Measurements from ENCODE around the gene KIF19. TPM values are rescaled to one million over a fixed set of nuclear protein-coding genes. Genes with fewer than 3 reads are reported as not detected.
"Not testable (repeated sequence)": the region's sequence is repeated elsewhere in the genome, so short reads cannot be mapped to it uniquely, and the experiment has no call there.

The KIF19 gene, protein sequence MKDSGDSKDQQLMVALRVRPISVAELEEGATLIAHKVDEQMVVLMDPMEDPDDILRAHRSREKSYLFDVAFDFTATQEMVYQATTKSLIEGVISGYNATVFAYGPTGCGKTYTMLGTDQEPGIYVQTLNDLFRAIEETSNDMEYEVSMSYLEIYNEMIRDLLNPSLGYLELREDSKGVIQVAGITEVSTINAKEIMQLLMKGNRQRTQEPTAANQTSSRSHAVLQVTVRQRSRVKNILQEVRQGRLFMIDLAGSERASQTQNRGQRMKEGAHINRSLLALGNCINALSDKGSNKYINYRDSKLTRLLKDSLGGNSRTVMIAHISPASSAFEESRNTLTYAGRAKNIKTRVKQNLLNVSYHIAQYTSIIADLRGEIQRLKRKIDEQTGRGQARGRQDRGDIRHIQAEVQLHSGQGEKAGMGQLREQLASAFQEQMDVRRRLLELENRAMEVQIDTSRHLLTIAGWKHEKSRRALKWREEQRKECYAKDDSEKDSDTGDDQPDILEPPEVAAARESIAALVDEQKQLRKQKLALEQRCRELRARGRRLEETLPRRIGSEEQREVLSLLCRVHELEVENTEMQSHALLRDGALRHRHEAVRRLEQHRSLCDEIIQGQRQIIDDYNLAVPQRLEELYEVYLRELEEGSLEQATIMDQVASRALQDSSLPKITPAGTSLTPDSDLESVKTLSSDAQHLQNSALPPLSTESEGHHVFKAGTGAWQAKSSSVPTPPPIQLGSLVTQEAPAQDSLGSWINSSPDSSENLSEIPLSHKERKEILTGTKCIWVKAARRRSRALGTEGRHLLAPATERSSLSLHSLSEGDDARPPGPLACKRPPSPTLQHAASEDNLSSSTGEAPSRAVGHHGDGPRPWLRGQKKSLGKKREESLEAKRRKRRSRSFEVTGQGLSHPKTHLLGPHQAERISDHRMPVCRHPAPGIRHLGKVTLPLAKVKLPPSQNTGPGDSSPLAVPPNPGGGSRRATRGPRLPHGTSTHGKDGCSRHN
- total RNA-seq, result 0.16 TPM
- long read RNA-seq, partial matches to known transcripts, result 0 of 1 reads
- long read RNA-seq, other reads (novel, unspliced or antisense), result 0 of 1 reads

DNA sequence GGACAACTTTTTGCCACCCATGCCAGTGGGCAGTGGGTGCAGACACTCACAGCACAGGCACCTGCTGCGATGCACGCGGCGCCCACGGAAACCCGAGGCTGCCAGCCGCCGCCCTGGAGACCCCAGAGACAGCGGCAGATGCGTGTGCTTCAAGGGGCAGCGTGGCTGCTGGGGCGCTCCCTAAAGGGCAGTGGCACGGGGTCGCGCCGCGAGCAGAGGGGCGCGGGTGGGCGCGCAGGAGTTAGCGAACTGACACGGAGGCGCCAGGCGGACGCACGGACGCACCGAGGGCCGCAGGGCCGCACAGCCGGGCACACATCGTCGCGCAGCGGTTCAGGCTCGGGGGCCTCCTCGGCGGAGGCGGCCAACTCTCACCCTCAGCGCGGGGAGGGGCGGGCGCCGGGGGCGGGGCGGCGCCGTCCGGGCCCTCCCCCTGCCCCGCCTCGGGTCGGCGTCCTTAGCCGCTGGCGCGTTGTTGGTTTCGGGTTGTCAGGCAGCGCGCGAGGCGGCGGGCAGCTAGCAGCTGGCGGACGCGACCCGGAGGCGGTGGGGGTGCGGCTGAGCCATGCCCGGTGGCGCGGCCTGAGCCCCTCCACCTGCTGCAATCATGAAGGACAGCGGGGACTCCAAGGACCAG lies at the start of gene KIF19:
TSS of gene KIF19 (plus strand) at position 484 of the 637 bp plus-strand sequence. CDS start at position 608, 124 bp downstream.
- peak; percentile 80 for ATAC-seq
- intact Hi-C loops (cut with DNase I), result no loop called here
- peak; percentile 77 for DNase-seq (ENCODE audit: missing footprints)

DNA sequence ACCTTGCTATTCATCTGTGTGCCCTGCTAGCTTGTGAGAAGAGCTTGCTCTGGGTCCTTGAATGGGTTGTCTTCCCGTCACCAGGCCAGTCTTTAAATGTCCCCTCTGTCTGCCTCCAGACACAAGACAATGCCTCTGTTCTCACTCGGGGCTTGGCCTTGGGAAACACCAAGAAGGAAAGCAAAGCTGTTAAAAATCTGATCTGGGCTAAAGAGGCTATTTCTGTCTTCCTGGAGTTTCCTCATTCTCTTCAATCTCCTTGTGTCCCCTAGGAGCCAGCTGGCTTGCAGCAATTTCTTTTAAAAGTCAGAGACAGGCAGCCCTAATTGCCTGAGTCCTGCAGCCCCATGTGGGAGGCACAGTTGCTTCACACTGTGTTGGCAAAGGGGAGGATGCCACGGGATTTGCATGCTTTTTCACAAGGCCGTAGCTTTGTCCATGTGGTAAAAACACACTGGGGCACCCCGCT lies 49.5 kb upstream of the KIF19 start:
- intact Hi-C loops (cut with DNase I), result no loop called here
- ATAC-seq, result peak; percentile 66
- DNase-seq (ENCODE audit: missing footprints), result no peak

DNA sequence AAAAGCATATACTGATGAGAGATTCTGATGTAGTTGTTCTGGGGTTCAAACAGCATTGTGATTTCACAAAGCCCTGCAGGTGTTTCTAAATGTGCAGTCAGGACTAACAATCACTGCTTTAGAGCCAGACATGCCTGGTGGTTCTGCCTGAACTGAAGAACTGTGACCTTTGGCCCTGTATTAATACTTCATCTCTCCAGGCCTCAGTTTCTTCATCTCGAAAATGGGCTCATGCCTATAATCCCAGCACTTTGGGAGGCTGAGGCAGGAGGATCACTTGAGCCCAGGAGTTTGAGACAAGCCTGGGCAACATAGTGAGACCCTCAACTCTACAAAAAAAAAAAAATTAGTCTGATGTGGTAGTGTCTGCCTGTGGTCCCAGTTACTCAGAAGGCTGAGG lies 48.1 kb upstream of the KIF19 start:
- DNase-seq (ENCODE audit: missing footprints) (no peak), ATAC-seq (no peak)
- intact Hi-C loops (cut with DNase I), result no loop called here

DNA sequence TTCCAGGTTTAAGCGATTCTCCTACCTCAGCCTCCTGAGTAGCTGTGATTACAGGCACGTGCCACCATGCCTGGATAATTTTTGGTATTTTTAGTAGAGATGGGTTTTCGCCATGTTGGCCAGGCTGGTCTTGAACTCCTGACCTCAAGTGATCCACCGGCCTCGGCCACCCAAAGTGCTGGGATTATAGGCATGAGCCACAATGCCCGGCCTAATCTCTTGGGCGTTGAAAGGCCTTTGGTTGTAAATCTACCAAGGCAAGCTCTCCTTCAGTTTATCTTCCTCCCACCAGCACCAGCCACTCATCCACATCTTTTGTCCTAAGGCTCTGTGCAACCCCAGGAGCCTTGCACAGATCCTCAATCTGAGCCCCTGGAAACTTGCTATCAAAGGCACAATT lies 46.4 kb upstream of the KIF19 start:
- ATAC-seq; intact Hi-C loops (cut with DNase I): not testable (repeated sequence)
- DNase-seq (ENCODE audit: missing footprints), result peak; percentile 56

DNA sequence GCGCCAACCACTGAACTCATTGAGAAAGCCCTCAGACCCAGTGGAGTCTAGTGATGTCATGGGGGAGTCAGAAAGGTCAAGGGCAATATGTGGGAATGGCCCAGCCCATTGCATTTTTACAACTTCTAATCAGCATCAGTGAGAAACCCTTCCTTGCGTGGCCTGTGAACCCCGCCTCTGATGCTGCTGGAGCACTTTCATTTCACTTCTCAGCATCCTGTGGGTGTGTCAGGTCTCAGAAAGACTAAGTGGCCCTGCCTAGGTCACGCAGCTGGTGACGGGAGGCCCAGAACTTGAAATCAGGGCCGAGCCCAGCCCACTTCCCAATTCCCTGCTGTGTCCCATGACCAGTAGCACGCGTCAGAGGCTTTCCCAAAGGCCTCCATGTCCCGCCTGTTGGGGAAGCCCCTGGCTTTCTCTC lies 45.9 kb upstream of the KIF19 start:
- ATAC-seq (no peak), DNase-seq (ENCODE audit: missing footprints) (peak; percentile 60)
- intact Hi-C loops (cut with DNase I), result no loop called here

DNA sequence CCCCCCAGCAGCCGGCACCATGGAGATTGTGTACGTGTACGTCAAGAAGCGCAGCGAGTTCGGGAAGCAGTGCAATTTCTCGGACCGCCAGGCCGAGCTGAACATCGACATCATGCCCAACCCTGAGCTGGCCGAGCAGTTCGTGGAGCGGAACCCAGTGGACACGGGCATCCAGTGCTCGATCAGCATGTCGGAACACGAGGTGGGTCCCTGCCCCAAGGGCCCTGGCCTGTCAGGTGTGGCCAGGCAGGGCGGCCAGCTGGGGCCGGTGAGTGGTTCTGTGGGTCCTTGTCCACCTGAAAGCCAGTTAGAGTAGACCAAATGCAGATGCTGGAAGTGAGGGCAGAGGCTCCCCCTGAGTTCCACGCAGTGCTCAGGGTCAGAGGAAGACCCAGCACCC lies 44.2 kb upstream of the KIF19 start:
- DNase-seq (ENCODE audit: missing footprints) (peak; percentile 58), ATAC-seq (no peak)
- intact Hi-C loops (cut with DNase I), result no loop called here

DNA sequence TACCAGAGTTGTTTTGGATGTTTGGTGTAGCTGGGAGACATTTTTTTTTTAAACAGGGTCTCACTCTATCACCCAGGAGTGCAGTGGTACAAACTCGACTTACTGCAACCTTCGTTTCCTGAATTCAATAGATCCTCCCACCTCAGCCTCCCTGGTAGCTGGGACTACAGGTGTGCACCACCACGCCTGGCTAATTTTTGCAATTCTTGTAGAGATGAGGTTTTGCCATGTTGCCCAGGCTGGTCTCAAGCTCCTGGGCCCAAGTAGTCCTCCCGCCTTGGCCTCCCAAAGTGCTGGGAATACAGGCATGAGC lies 43.8 kb upstream of the KIF19 start:
- ATAC-seq; intact Hi-C loops (cut with DNase I); DNase-seq (ENCODE audit: missing footprints): not testable (repeated sequence)

DNA sequence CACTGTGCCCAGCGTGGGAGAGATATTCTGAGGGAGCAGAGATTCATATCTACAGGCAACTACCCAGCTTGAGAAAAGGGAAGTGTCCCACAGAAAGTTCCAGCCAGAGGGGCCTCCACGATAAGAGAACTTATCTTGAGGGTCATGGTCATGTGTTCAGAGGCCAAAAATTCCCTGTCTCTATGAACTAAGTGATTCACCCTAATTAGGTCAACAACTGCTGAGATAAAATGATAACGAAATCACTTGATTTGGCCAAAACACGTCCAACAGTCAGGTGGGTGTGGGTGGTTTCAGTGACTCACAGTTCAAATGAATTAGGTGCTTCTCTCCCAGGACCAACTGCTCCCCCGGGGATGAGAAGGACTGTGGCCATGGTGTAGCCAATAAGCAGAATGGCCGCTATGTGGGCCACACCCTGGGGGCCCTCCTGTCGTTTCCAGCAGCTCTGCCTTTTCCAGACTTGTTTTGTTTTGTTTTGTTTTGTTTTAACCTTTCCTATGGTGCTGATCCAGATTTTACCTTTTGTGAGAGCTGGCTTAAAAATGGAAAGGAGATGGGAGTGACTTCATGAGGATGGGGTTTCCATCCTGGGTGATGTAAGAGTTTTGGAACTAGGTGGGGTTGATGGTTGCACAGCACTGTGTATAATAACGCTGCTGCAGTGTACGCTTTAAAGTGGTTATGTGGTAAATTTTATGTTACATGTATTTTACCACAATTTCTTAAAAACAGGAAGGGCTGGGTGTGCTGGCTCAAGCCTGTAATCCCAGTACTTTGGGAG lies 43.2 kb upstream of the KIF19 start:
- DNase-seq (ENCODE audit: missing footprints) (peak; percentile 46), ATAC-seq (no peak)
- intact Hi-C loops (cut with DNase I), result no loop called here

DNA sequence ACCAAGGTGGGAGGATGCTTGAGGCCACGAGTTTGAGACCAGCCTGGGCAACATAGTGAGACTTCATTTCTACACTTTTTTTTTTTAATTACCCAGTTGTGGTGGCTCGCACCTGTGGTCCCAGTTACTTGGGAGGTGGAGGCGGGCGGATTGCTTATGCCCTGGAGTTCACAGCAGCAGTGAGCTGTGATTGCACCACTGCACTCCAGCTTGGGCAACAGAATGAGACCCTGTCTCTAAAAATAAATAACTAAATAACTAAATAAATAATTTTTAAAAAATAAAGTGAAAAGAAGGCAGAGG lies 42.7 kb upstream of the KIF19 start:
- intact Hi-C loops (cut with DNase I), result no loop called here
- ATAC-seq (no peak), DNase-seq (ENCODE audit: missing footprints) (peak; percentile 25)

DNA sequence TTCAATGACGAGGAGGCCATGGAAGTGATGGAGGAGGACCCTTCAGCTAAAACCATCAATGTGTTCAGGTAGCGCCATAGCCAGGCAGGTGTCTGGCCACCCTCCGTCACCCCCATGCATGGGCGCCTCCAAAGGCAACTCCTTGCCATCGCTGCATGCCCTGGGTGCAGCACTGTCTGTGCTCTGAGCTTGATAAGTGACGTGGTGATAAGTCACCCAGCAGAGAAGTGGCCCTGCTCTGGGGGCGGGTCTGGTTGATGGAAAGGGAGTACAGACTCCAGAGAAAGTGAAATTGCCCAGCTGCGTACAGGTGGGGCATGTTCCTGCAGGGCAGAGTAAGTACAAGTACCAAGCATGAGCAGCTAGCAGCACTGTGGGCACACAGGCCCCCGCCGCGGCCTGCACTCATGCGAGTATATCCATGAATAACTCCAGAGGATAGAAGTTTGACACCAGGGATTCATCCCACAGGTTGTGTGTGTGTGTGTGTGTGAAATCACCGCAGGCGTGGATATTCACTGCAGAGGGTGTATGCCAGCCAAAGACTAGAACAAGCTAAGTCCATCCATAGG lies 38.9 kb upstream of the KIF19 start:
- intact Hi-C loops (cut with DNase I), result no loop called here
- DNase-seq (ENCODE audit: missing footprints) (peak; percentile 70), ATAC-seq (no peak)

DNA sequence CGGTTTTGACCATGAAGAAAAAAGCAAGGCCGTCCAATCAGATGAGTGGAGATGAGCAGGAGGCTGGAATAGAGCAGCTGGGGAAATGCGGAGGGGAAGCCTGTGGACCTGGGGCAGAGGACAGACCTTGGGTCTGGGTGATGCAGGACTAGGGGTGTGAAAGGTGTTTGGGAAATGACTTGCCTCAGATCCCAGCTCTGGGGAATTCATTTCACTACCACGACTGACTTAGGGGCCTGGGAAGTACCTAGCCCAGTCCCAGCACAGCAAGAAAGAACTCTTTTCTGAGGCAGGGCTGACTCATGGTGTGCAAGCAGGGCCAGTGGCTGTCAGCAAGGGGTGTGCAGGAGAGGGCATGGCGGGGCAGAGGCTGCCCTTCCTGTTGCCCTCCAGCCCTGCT lies 37.2 kb upstream of the KIF19 start:
- intact Hi-C loops (cut with DNase I), result no loop called here
- ATAC-seq (no peak), DNase-seq (ENCODE audit: missing footprints) (no peak)

DNA sequence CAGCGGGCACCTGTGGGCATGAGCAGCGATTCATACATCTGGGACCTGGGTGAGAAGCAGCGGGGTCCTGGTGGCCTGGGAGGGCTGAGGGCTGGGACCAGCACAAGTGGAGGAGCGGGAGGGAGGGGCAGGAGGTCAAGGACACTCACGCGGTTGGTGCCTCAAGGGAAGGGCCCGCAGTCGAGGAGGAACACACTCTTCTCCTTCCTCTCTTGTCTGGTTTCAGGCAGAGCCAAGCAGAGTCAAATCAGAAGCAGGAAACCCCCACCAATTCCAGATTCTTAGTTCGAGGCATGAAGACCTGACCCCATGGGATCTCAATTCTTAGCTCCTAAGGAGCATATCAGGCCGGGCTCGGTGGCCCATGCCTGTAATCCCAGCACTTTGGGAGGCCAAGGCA lies 36.3 kb upstream of the KIF19 start:
- ATAC-seq, result no peak
- intact Hi-C loops (cut with DNase I), result no loop called here

DNA sequence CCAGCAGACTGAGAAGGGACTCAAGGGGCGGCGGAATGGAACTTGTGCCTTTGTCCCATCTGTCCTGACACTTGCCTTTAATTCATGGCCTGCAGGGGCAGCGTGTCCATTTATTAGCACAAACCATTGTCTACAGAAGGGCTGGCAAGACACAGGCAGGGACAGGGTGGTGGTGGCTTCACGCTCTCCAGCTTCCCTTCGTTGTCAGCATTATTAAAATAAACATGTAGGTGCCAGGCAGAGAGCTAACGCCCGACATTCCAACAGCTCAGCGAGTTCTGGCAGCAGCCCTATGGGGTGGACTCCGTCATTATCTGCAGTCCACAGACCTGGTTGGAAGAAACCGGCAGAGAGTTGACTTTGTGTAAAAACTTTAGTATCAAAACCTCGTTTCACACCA lies 35.7 kb upstream of the KIF19 start:
- peak; percentile 59 for ATAC-seq
- intact Hi-C loops (cut with DNase I), result no loop called here
- peak; percentile 57 for DNase-seq (ENCODE audit: missing footprints)

More for the DNA sequence above, 36.3 kb upstream of the KIF19 start:
- DNase-seq (ENCODE audit: missing footprints), result peak; percentile 48

DNA sequence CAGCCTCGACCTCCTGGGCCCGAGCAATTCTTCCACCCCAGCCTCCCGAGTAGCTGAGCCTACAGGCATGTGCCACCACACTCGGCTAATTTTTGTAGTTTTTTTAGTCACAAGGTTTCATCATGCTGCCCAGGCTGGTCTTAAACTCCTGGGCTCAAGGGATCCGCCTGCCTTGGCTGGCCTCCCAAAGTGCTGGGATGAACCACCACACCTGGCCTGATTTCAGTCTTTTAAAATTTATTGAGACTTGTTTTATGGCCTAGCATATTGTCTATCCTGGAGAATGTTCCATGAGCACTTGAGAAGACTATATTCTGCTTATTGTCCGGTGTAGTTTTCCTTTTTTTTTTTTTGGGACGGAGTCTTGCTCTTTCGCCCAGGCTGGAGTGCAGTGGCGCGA lies 33.5 kb upstream of the KIF19 start:
- ATAC-seq, result no peak
- DNase-seq (ENCODE audit: missing footprints), result peak; percentile 31
- intact Hi-C loops (cut with DNase I), result no loop called here

DNA sequence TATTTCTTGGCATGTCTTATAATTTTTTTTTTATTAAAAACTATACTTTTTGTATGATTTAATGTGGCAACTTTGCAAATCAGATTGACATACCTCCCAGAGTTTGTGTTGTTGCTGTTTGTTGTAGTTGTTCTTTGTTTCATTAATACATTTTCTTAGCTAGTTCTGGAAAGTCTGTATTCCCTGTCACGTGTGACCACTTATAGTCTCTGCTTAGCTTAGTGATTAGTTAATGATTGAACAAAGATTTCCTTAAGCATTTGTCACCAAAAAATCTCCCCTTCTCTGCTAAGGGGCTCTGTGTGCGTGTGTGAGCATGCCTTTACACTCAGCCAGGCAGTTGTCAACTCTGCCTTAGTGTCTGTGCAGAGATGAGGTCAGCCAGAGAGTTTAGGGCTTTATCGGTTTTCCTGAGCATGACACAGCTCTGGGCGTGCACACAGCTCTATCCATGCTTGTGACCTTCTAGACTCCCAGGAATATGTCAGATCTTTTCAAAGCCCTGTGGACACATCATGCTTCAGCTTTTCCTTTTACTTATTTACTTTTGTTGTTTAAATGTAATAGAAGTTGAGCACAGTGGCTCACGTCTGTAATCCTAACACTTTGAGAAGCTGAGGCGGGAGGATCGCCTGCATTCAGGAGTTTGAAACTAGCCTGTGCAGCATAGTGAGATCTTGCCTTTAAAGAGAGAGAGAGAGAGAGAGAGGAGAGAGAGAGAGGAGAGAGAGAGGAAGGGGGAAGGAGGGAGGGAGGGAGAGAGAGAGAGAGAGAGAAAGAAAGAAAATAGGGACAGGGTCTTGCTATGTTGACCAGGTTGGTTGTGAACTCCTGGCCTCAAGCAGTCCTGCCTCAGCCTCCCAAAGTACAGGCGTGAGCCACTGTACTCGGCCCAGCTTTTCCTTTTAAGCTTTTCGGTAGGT lies 30.1 kb upstream of the KIF19 start:
- intact Hi-C loops (cut with DNase I), result loop anchor here (1.0 to 5.0 kb wide), 3 partner anchors 53 to 156 kb away; partner anchors contain the start of gene TTYH2
- ATAC-seq, result peak; percentile 93
- peak; percentile 62 for DNase-seq (ENCODE audit: missing footprints)

DNA sequence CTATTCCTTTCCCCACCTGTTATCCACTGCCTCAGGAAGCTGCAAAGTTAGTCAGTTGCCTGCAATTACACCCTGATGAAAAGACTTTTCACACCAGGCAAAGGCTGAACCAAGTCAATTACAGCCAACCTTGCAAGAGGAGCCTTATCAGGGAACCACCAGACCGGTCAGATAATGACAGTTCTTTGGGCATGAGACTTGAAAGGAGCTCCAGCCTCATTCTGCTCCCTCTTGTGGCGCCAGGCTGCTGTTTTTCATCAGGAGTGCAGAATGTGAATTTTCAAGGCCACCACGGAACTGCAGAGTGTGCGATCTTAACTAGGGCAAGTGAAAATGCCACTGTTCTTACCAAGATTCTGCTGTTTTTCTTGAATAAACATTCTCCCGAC lies 29.5 kb upstream of the KIF19 start:
- intact Hi-C loops (cut with DNase I), result loop anchor here (1.0 to 5.0 kb wide), 3 partner anchors 53 to 156 kb away; partner anchors contain the start of gene TTYH2
- DNase-seq (ENCODE audit: missing footprints), result peak; percentile 64
- peak; percentile 86 for ATAC-seq

DNA sequence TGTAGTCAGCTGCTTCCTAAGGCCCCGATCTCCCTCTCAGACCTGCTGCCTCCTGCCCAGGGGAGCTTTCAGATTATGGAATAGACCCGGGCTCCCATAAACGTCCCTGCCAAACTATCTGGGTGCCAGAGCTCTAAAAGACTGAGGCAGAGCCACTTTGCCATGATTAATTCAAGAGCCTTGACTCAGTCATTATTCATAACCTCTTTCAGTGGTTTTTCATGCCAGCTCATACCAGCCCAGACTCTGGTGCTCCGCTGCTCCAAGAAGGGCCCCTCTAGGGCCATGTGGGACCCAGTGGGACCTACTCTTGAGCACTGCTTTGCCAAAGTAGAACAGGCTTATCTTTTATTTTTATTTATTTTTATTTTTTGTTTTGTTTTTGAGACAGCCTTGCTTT lies 28.1 kb upstream of the KIF19 start:
- intact Hi-C loops (cut with DNase I), result loop anchor here (2.0 to 5.0 kb wide), 2 partner anchors 63 to 154 kb away; partner anchors contain the start of gene BTBD17
- DNase-seq (ENCODE audit: missing footprints), result no peak
- ATAC-seq, result no peak
